ENCODE results near the gene ASB10. TPM values are rescaled to one million over a fixed set of nuclear protein-coding genes. Genes with fewer than 3 reads are reported as not detected.
A peak's percentile ranks its signal among the peaks of the same experiment; 100 is the strongest.

Gene ASB10
- total and polyA plus RNA-seq, 7 donors, result not detected

- H3K4me1 ChIP-seq, result no peaks in the 10 kb centered on the region
- H3K27ac ChIP-seq, result no peak overlapping the region
- intact Hi-C loops (cut with DNase I), result no loop called here
- 96% methylated on average over 24 of the region's 24 CpGs for WGBS, 2 donors
- H3K27me3 ChIP-seq, result no peaks in the 10 kb centered on the region
- H3K9me3 ChIP-seq, result no peaks in the 10 kb centered on the region
- TF ChIP-seq POLR2A (IDR thresholded peaks at IDR 0.05) (no peak), CTCF (IDR thresholded peaks at IDR 0.05) (no peak), EP300 (IDR thresholded peaks at IDR 0.05) (no peak)
- no peak overlapping the region for H3K4me3 ChIP-seq
- DNase-seq, result peak; percentile 57
- H3K36me3 ChIP-seq, result peaks cover 37 to 99% (median 66%) of the 10 kb centered on the region in 4 donors
These were observed 52.9 kb downstream of the ASB10 start for GRCh38 chr7:151133986-151134742.

- no peak for TF ChIP-seq POLR2A (IDR thresholded peaks at IDR 0.05)
- intact Hi-C loops (cut with DNase I), result no loop called here
- H3K27ac ChIP-seq, result no peak overlapping the region
- no peak overlapping the region for H3K4me3 ChIP-seq
- 92 to 93% methylated on average over 16 of the region's 16 CpGs for WGBS, 2 donors
- peak; percentile 19 for DNase-seq
- peaks cover 45 to 100% (median 71%) of the 10 kb centered on the region in 4 donors for H3K36me3 ChIP-seq
- H3K9me3 ChIP-seq, result no peaks in the 10 kb centered on the region
- H3K27me3 ChIP-seq, result no peaks in the 10 kb centered on the region
- H3K4me1 ChIP-seq, result no peaks in the 10 kb centered on the region
These were observed 53.6 kb downstream of the ASB10 start for GRCh38 chr7:151133266-151133985.

DNA sequence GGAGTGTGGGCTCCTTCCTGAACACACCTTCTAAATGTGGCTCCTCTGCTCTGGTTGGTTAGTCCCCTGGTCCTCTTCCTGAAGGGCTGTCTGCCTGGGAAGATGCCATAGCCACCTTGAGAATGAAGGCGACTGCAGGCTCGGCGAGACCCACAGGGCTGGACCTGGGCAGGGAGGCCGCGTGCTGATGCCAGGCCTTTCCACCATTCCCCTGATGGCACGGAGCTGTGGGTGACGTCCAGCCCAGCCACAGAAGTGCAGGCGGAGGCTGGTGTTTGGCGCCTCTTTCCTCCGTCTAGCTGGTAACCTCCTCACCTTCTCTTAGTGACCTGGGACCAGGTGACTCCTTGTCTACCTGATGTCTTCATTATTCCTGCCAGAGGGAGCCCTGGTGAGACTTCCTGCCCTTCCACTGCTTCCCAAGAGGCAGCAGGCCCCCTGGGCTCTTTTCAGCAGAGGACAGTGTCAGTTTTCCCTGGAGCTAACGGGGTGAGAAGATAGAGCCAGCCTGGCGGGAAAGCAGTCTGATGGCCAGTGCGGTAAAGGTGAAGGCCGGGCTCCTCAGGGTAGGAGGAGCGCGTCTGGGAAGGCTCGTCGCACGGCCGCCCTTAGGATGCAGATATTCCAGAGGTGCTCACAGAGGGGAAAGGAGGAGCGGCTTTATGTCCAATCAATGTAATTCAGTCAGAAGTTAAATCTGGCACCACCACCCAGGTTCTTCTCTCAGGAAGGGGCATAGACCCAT is 54.4 kb downstream of the ASB10 start:
- Histone ChIP-seq H3K9me3 (no peaks in the 10 kb centered on the region), H3K36me3 (peaks cover 46 to 96% (median 75%) of the 10 kb centered on the region in 4 donors), H3K27me3 (no peaks in the 10 kb centered on the region), H3K27ac (peak overlapping the region in 1 of 4 donors; percentile 1), H3K4me1 (no peaks in the 10 kb centered on the region), H3K4me3 (no peak overlapping the region)
- DNase-seq, result peak; percentile 28
- 96% methylated on average over 21 of the region's 21 CpGs for WGBS, 2 donors
- TF ChIP-seq CTCF (IDR thresholded peaks at IDR 0.05) (no peak), EP300 (IDR thresholded peaks at IDR 0.05) (no peak), POLR2A (IDR thresholded peaks at IDR 0.05) (no peak), POLR2AphosphoS5 (IDR thresholded peaks at IDR 0.05) (no peak)
- intact Hi-C loops (cut with DNase I), result no loop called here

- peaks cover 0 to 1% (median 0%) of the 10 kb centered on the region in 4 donors for H3K4me1 ChIP-seq
- no peaks in the 10 kb centered on the region for H3K9me3 ChIP-seq
- no peak overlapping the region for H3K4me3 ChIP-seq
- TF ChIP-seq POLR2A (IDR thresholded peaks at IDR 0.05) (no peak), EP300 (IDR thresholded peaks at IDR 0.05) (no peak), CTCF (IDR thresholded peaks at IDR 0.05) (no peak), POLR2AphosphoS5 (IDR thresholded peaks at IDR 0.05) (no peak)
- WGBS, 2 donors, result 85 to 86% methylated on average over 19 of the region's 19 CpGs
- no peaks in the 10 kb centered on the region for H3K27me3 ChIP-seq
- H3K27ac ChIP-seq, result peak overlapping the region in 1 of 4 donors; percentile 10
- H3K36me3 ChIP-seq, result peaks cover 46 to 87% (median 75%) of the 10 kb centered on the region in 4 donors
- intact Hi-C loops (cut with DNase I), result no loop called here
- no peak for DNase-seq
These were observed 55.3 kb downstream of the ASB10 start for GRCh38 chr7:151131592-151132293.

All from sigmoid colon (tissue), 7 donors.